ENCODE data around the gene MTA1.

MTA1 gene

GRCh38 chr14:105384605-105385321 is 34.9 kb upstream of the MTA1 start:
- TF ChIP-seq REST (IDR thresholded peaks at IDR 0.05; ENCODE audit: insufficient read depth in 1 of 2, low read depth in 2 of 2, low read length in 2 of 2) (no peak), FOXP2 (optimal IDR thresholded peaks at IDR 0.05; ENCODE audit: borderline replicate concordance, extremely low read depth, extremely low read length, insufficient read depth) (no peak), SIN3A (IDR thresholded peaks at IDR 0.05; ENCODE audit: borderline replicate concordance, insufficient read depth, low read length) (no peak), TAF1 (IDR thresholded peaks at IDR 0.05; ENCODE audit: borderline replicate concordance, insufficient read depth, low read length) (no peak), POLR2AphosphoS5 (IDR thresholded peaks at IDR 0.05; ENCODE audit: low read depth, low read length) (no peak)

- TF ChIP-seq REST (IDR thresholded peaks at IDR 0.05; ENCODE audit: insufficient read depth in 1 of 2, low read depth in 2 of 2, low read length in 2 of 2) (no peak), SIN3A (IDR thresholded peaks at IDR 0.05; ENCODE audit: borderline replicate concordance, insufficient read depth, low read length) (no peak), TAF1 (IDR thresholded peaks at IDR 0.05; ENCODE audit: borderline replicate concordance, insufficient read depth, low read length) (no peak), POLR2AphosphoS5 (IDR thresholded peaks at IDR 0.05; ENCODE audit: low read depth, low read length) (no peak), FOXP2 (optimal IDR thresholded peaks at IDR 0.05; ENCODE audit: borderline replicate concordance, extremely low read depth, extremely low read length, insufficient read depth) (no peak)
Observed at GRCh38 chr14:105385322-105385637, 34.3 kb upstream of the MTA1 start.

GRCh38 chr14:105385698-105386365 is 33.8 kb upstream of the MTA1 start:
- TF ChIP-seq FOXP2 (optimal IDR thresholded peaks at IDR 0.05; ENCODE audit: borderline replicate concordance, extremely low read depth, extremely low read length, insufficient read depth) (no peak), TAF1 (IDR thresholded peaks at IDR 0.05; ENCODE audit: borderline replicate concordance, insufficient read depth, low read length) (no peak), POLR2AphosphoS5 (IDR thresholded peaks at IDR 0.05; ENCODE audit: low read depth, low read length) (no peak), SIN3A (IDR thresholded peaks at IDR 0.05; ENCODE audit: borderline replicate concordance, insufficient read depth, low read length) (no peak)

- TF ChIP-seq REST (IDR thresholded peaks at IDR 0.05; ENCODE audit: insufficient read depth in 1 of 2, low read depth in 2 of 2, low read length in 2 of 2) (no peak), FOXP2 (optimal IDR thresholded peaks at IDR 0.05; ENCODE audit: borderline replicate concordance, extremely low read depth, extremely low read length, insufficient read depth) (no peak), POLR2AphosphoS5 (IDR thresholded peaks at IDR 0.05; ENCODE audit: low read depth, low read length) (no peak), SIN3A (IDR thresholded peaks at IDR 0.05; ENCODE audit: borderline replicate concordance, insufficient read depth, low read length) (no peak), TAF1 (IDR thresholded peaks at IDR 0.05; ENCODE audit: borderline replicate concordance, insufficient read depth, low read length) (no peak)
Observed at GRCh38 chr14:105386581-105387529, 32.8 kb upstream of the MTA1 start.

GRCh38 chr14:105387530-105387922 is 32.1 kb upstream of the MTA1 start:
- no peak for TF ChIP-seq FOXP2 (optimal IDR thresholded peaks at IDR 0.05; ENCODE audit: borderline replicate concordance, extremely low read depth, extremely low read length, insufficient read depth)
- TF ChIP-seq POLR2AphosphoS5 (IDR thresholded peaks at IDR 0.05; ENCODE audit: low read depth, low read length) = no peak
- no peak for TF ChIP-seq SIN3A (IDR thresholded peaks at IDR 0.05; ENCODE audit: borderline replicate concordance, insufficient read depth, low read length)
- no peak for TF ChIP-seq REST (IDR thresholded peaks at IDR 0.05; ENCODE audit: insufficient read depth in 1 of 2, low read depth in 2 of 2, low read length in 2 of 2)
- no peak for TF ChIP-seq TAF1 (IDR thresholded peaks at IDR 0.05; ENCODE audit: borderline replicate concordance, insufficient read depth, low read length)

Measured in PFSK-1 (cell line).